ENCODE data around the gene CAPG. TPM values are rescaled to one million over a fixed set of nuclear protein-coding genes. Genes with fewer than 3 reads are reported as not detected.

Gene CAPG
- total RNA-seq, 1 donor from 2014 or later = 701 TPM

DNA sequence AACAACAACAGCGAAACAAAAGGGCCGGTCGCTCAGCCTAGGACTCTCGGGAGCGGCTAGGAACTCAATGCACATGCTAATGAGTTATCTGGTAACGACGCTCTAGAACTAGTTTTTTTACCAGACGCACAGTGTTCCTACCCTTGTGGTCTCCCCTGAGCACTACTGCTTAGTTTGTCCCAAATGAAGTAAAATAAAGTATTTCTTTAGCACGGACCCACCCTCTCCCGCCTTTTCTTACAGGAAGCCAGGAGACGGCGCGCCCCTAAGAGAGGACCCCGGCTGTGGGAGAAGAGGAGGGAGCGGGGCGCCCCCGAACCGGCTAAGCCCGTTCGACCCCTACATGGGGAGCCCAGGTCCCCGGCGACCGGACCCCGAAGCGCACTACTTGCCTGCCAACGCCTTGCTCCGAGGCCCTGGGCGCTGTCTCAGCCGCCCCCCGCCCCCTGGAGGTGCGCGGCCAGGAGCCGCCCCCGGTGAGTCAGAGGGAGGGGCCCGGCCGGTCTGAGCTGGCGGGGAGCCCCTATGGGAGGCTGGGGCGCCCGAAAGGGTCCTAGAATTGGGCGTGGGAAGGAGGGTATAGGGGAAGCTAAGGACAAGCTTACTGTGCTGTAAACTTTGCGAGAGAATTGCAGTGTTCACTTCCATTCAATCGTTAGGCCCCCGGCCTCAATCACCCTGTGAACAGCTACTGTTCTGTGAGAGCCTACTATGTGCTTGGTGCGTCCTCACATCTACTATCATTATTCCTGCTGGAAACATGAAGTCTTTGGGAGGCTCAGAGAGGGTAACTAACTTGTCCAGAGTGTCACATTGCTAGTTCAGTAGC, 3.6 kb upstream of the CAPG start:
- TF ChIP-seq, protein P1, sequence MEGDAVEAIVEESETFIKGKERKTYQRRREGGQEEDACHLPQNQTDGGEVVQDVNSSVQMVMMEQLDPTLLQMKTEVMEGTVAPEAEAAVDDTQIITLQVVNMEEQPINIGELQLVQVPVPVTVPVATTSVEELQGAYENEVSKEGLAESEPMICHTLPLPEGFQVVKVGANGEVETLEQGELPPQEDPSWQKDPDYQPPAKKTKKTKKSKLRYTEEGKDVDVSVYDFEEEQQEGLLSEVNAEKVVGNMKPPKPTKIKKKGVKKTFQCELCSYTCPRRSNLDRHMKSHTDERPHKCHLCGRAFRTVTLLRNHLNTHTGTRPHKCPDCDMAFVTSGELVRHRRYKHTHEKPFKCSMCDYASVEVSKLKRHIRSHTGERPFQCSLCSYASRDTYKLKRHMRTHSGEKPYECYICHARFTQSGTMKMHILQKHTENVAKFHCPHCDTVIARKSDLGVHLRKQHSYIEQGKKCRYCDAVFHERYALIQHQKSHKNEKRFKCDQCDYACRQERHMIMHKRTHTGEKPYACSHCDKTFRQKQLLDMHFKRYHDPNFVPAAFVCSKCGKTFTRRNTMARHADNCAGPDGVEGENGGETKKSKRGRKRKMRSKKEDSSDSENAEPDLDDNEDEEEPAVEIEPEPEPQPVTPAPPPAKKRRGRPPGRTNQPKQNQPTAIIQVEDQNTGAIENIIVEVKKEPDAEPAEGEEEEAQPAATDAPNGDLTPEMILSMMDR (IDR thresholded peaks at IDR 0.05; ENCODE audit: insufficient read depth, low read length, severe bottlenecking) = no peak
- Histone ChIP-seq H3K36me3 (ENCODE audit: control insufficient read depth, insufficient read depth, low read length) (peaks cover 2% of the 10 kb centered on the region), H3K27me3 (ENCODE audit: control insufficient read depth, insufficient read depth, low read length) (no peaks in the 10 kb centered on the region), H3K4me3 (ENCODE audit: low read depth, low read length) (peak overlapping the region; percentile 71)
- DNase-seq (ENCODE audit: low read depth) = peak; percentile 44
- FAIRE-seq = no peak

DNA sequence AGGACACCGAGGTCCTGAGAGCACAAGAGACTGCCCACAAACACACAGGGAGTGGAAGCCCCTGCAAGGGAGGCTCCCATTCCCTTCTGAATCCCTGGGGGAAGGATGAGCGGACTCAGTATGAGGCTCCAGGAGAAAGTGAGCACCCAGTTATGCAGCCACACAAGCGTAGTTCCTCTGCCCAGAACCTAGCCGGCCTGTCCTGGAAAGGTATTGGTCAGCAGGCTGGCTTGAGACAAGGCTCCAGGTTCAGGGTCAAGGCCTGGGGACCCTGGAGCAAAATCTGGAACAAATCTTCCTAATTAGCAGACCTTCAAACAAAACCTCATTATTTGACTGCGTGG, 1.2 kb upstream of the CAPG start:
- Histone ChIP-seq H3K36me3 (ENCODE audit: control insufficient read depth, insufficient read depth, low read length) (peaks cover 2% of the 10 kb centered on the region), H3K27me3 (ENCODE audit: control insufficient read depth, insufficient read depth, low read length) (no peaks in the 10 kb centered on the region), H3K4me3 (ENCODE audit: low read depth, low read length) (no peak overlapping the region)
- TF ChIP-seq, protein P1 (IDR thresholded peaks at IDR 0.05; ENCODE audit: insufficient read depth, low read length, severe bottlenecking) = no peak
- FAIRE-seq (no peak), DNase-seq (ENCODE audit: low read depth) (no peak)

DNA sequence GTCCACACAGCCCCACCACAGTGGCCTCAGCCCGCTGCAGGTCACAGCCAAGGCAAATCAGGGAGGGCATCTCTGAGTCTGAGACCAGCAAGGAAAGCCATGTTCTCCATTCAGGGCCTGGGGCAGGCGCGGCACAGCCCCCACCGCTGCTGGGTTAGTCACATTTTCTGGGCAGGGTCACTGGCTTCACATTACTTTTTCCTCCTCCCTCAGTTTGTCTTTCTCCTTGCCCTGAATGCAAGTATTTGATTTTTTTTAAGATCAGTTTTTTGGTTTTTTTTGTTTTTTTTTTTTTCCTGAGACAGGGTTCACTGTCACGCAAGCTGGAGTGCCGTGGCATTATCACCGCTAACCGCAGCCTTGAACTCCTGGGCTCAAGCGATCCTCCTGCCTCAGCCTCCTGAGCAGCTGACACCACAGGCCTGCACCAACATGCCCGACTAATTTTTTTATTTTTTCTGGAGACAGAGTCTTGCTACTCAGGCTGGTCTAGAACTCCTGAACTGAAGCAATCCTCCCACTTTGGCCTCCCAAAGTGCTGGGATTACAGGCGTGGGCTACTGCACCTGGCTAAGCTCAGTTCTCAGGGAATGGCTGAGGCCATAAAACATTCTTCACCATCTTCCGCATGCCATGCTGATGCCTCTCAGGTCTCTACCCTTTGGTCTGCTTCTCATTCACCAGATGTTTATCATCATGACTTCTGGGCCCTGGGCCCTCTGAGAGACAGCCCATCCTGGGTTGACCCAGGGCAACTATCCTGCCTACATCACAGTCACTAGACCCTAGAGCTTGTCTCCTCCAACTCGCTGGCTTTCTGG, 628 bp upstream of the CAPG start:
- Histone ChIP-seq H3K4me3 (ENCODE audit: low read depth, low read length) (no peak overlapping the region), H3K36me3 (ENCODE audit: control insufficient read depth, insufficient read depth, low read length) (peaks cover 2% of the 10 kb centered on the region), H3K27me3 (ENCODE audit: control insufficient read depth, insufficient read depth, low read length) (no peaks in the 10 kb centered on the region)
- TF ChIP-seq, protein P1 (IDR thresholded peaks at IDR 0.05; ENCODE audit: insufficient read depth, low read length, severe bottlenecking) = no peak
- FAIRE-seq = no peak
- DNase-seq (ENCODE audit: low read depth) = peak; percentile 52

DNA sequence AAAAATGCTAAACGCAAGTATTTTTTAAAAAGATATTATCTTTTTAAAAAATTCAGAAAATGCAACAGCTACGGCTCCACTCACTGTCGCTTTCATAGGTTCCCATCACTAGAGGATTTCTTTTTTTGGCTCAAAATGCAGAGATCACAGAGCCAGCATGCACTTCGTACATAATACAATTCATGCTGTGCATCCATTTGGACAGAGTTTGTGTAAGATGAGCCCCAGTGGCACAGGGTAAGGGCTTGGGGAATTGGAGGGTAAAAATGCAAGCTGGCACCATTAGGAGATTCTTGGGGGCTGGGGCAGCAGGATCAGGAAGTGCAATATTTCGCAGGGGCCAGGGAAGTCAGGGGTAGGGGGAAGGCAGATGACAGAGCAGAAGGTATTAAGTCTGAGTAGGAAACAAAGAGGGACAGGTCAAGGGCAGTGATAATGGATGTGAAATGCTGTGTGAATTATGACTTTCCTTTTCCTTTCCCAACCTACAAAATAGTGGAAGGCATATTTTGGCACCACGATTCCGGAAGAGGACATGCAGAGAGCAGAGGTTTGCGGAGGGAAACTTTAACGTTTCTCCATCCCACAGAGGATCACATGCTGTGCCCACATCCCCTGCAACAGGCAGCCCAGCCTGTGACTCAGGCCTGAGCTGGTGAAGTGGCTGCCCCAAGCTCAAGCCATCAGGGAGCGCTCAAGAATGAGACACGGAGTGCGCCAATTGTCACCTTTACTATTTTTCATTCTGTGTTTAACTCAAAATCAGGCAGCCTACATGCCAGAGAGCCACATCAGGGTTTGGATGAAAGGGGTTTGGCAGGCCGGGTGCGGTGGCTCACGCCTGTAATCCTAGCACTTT, 4.7 kb downstream of the CAPG start:
- TF ChIP-seq, protein P1 (IDR thresholded peaks at IDR 0.05; ENCODE audit: insufficient read depth, low read length, severe bottlenecking) = no peak
- H3K4me3 ChIP-seq (ENCODE audit: low read depth, low read length) = no peak overlapping the region
- DNase-seq (ENCODE audit: low read depth) (no peak), FAIRE-seq (no peak)
- no peaks in the 10 kb centered on the region for H3K27me3 ChIP-seq (ENCODE audit: control insufficient read depth, insufficient read depth, low read length)
- H3K36me3 ChIP-seq (ENCODE audit: control insufficient read depth, insufficient read depth, low read length) = peaks cover 18% of the 10 kb centered on the region

DNA sequence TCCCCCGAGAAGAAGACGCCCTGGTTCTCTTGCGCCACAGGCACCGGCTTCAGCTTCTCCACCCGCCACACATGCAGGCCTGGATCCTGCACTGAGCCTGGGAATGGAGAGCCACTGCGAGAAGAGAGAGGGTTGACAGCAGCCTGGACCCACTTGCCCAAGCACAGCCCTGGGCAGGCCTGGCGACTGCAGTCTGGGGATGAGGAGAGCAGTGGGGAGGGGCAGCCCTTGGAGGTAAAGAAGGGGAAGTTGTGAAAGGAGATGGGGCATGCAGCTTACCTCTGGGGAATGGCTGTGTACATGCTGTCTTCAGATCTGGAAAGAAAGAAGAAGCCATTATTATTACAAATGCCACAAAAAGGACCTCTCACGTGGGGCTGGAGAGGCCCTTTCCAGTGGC, 8.3 kb downstream of the CAPG start:
- TF ChIP-seq, protein P1 (IDR thresholded peaks at IDR 0.05; ENCODE audit: insufficient read depth, low read length, severe bottlenecking) = no peak
- Histone ChIP-seq H3K4me3 (ENCODE audit: low read depth, low read length) (no peak overlapping the region), H3K27me3 (ENCODE audit: control insufficient read depth, insufficient read depth, low read length) (no peaks in the 10 kb centered on the region), H3K36me3 (ENCODE audit: control insufficient read depth, insufficient read depth, low read length) (peaks cover 37% of the 10 kb centered on the region)
- FAIRE-seq = no peak
- no peak for DNase-seq (ENCODE audit: low read depth)

Data from bronchial epithelial cell (primary cell).